Measurements from ENCODE around the gene SEMA6D. TPM values are rescaled to one million over a fixed set of nuclear protein-coding genes. Genes with fewer than 3 reads are reported as not detected.

Gene SEMA6D, protein sequence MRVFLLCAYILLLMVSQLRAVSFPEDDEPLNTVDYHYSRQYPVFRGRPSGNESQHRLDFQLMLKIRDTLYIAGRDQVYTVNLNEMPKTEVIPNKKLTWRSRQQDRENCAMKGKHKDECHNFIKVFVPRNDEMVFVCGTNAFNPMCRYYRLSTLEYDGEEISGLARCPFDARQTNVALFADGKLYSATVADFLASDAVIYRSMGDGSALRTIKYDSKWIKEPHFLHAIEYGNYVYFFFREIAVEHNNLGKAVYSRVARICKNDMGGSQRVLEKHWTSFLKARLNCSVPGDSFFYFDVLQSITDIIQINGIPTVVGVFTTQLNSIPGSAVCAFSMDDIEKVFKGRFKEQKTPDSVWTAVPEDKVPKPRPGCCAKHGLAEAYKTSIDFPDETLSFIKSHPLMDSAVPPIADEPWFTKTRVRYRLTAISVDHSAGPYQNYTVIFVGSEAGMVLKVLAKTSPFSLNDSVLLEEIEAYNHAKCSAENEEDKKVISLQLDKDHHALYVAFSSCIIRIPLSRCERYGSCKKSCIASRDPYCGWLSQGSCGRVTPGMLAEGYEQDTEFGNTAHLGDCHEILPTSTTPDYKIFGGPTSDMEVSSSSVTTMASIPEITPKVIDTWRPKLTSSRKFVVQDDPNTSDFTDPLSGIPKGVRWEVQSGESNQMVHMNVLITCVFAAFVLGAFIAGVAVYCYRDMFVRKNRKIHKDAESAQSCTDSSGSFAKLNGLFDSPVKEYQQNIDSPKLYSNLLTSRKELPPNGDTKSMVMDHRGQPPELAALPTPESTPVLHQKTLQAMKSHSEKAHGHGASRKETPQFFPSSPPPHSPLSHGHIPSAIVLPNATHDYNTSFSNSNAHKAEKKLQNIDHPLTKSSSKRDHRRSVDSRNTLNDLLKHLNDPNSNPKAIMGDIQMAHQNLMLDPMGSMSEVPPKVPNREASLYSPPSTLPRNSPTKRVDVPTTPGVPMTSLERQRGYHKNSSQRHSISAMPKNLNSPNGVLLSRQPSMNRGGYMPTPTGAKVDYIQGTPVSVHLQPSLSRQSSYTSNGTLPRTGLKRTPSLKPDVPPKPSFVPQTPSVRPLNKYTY
- total RNA-seq = 10 to 100 TPM in 3 of 4 donors, 1 to 10 TPM in 1; 3.2 to 14.2 (median 11.8) TPM

GRCh38 chr15:47717036-47717612 lies at the start of gene SEMA6D:
SEMA6D (plus strand) TSS chr15:47717505; CDS start chr15:47759799, 42,294 bp downstream.
- WGBS, 2 donors (ENCODE audit: low coverage in 1 of 2) = 1 to 4% methylated on average over 3 to 13 of the region's 40 CpGs
- Histone ChIP-seq H3K4me3 (peak within 1 kb of the TSS; percentile 81 to 90), H3K36me3 (no peaks in the 10 kb centered on the region), H3K27ac (peak within 1 kb of the TSS; percentile 22 to 90 (median 88)), H3K4me1 (peaks cover 0 to 54% (median 21%) of the 10 kb centered on the region in 3 donors), H3K27me3 (no peaks in the 10 kb centered on the region), H3K9me3 (no peaks in the 10 kb centered on the region)
- no peak for TF ChIP-seq POLR2A (IDR thresholded peaks at IDR 0.05)
- TF ChIP-seq CTCF (IDR thresholded peaks at IDR 0.05) = peak in 3 of 4 experiments; percentile 54 to 63 (median 57)
- no peak for TF ChIP-seq EP300 (IDR thresholded peaks at IDR 0.05)
- TF ChIP-seq POLR2AphosphoS5 (IDR thresholded peaks at IDR 0.05) = peak; percentile 4
- ATAC-seq = peak; percentile 78

DNA sequence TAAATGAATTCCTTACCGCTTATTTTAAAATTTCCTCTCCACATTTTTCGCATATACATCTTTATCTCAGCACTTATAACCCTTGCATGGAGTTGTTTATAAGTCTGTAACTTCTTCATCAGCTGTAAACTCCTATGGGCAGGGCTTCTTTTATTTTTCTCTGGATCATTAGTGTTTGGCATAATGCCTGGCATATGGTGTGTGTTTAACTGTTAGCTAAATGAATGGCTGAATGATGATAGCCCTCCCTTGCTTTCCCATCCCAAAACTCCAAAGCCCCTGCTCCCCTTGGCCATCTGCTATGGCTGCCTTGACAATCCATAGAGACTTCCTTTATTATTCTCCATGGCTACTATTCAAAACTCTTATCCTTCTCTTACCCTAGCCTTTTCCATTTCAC lies 48.1 kb upstream of the SEMA6D start:
- TF ChIP-seq POLR2A (IDR thresholded peaks at IDR 0.05) (no peak), EP300 (IDR thresholded peaks at IDR 0.05) (no peak), POLR2AphosphoS5 (IDR thresholded peaks at IDR 0.05) (no peak), CTCF (IDR thresholded peaks at IDR 0.05) (no peak)
- Histone ChIP-seq H3K4me3 (no peak overlapping the region), H3K27me3 (no peaks in the 10 kb centered on the region), H3K9me3 (no peaks in the 10 kb centered on the region), H3K4me1 (peaks cover 0 to 10% (median 0%) of the 10 kb centered on the region in 3 donors), H3K36me3 (no peaks in the 10 kb centered on the region), H3K27ac (no peak overlapping the region)
- WGBS, 2 donors (ENCODE audit: low coverage in 1 of 2) = 40 to 77% methylated on average over 1 to 2 of the region's 2 CpGs
- ATAC-seq = no peak

- ATAC-seq = no peak
- H3K4me1 ChIP-seq = peaks cover 0 to 10% (median 0%) of the 10 kb centered on the region in 3 donors
- no peak for TF ChIP-seq POLR2AphosphoS5 (IDR thresholded peaks at IDR 0.05)
- TF ChIP-seq CTCF (IDR thresholded peaks at IDR 0.05) = no peak
- no peak for TF ChIP-seq EP300 (IDR thresholded peaks at IDR 0.05)
- TF ChIP-seq POLR2A (IDR thresholded peaks at IDR 0.05) = no peak
- no peaks in the 10 kb centered on the region for H3K36me3 ChIP-seq
- H3K27me3 ChIP-seq = no peaks in the 10 kb centered on the region
- no peak overlapping the region for H3K4me3 ChIP-seq
- H3K27ac ChIP-seq = no peak overlapping the region
- WGBS, 2 donors (ENCODE audit: low coverage in 1 of 2) = 75% methylated on average over 1 of the region's 1 CpG; no CpG with 5 or more reads in 1 of the 2 donors
- H3K9me3 ChIP-seq = no peaks in the 10 kb centered on the region
These were observed 46.9 kb upstream of the SEMA6D start for GRCh38 chr15:47670365-47670764.

DNA sequence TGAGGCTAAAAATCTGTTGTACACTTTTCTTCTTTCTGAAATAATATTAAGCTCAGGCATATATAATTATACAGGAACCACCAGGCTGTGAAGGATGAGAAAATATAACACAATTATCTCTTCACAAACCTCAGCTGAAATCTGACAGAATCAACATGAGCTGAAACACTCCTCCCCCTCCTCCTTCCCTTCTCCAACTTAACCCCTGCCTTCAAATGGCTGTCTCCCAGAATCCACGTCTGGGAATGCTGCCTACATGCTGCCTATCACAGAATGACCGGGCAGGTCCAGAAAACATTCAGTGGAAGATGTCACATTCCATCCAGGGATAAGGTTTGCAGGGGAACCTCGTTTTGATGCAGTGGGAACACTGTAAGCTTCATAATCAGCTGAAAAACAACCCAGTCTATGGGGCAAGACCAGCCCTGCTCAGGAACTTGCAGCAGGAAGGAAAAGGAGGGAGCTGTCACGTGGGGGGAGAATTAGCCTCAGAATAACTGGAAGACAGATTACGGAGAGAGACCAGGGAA lies 44.0 kb upstream of the SEMA6D start:
- no peaks in the 10 kb centered on the region for H3K27me3 ChIP-seq
- no peak overlapping the region for H3K27ac ChIP-seq
- TF ChIP-seq EP300 (IDR thresholded peaks at IDR 0.05) (no peak), CTCF (IDR thresholded peaks at IDR 0.05) (no peak)
- peaks cover 0 to 10% (median 0%) of the 10 kb centered on the region in 3 donors for H3K4me1 ChIP-seq
- no peaks in the 10 kb centered on the region for H3K36me3 ChIP-seq
- H3K9me3 ChIP-seq = no peaks in the 10 kb centered on the region
- ATAC-seq = peak; percentile 63
- no peak overlapping the region for H3K4me3 ChIP-seq
- 5 to 19% methylated on average over 3 to 4 of the region's 5 CpGs for whole genome bisulfite sequencing, 2 donors (ENCODE audit: low coverage in 1 of 2)

Measured in gastroesophageal sphincter (tissue), 4 donors.